Measurements from ENCODE around the gene CDKAL1. TPM values are rescaled to one million over a fixed set of nuclear protein-coding genes. Genes with fewer than 3 reads are reported as not detected.
"Not testable (repeated sequence)": the region's sequence is repeated elsewhere in the genome, so short reads cannot be mapped to it uniquely, and the experiment has no call there.

CDKAL1 gene
- total RNA-seq, 3 donors from 2014 or later, result 13.0 to 27.2 (median 18.0) TPM

DNA sequence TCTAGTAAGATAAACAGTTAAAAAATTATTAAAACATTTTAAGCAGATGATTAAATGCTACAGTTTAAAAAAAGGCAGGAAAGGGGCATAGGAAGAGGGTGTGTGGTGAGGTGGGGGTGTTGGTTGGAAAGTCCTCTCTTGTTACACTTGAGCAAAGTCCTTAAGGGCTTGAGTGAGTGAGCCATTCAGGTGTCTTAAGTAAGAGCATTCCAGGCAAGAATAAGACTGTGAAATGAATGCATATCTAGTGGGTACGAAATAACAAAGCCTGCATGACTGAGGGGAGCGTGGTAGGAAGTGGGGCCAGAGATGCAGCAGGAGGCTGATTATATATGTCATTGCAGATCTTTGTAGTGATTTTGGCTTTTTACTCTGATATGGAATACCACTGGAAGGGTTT is 5.1 kb downstream of the CDKAL1 start:
- DNase-seq (ENCODE audit: low spot score in 2 of 2), result no peak
- Histone ChIP-seq H3K4me1 (peaks cover 0 to 4% of the 10 kb centered on the region in 2 donors), H3K27ac (no peak overlapping the region), H3K27me3 (no peaks in the 10 kb centered on the region), H3K36me3 (no peaks in the 10 kb centered on the region), H3K4me3 (no peak overlapping the region), H3K9me3 (no peaks in the 10 kb centered on the region)
- TF ChIP-seq POLR2AphosphoS5 (IDR thresholded peaks at IDR 0.05), result no peak
- TF ChIP-seq, protein P1, sequence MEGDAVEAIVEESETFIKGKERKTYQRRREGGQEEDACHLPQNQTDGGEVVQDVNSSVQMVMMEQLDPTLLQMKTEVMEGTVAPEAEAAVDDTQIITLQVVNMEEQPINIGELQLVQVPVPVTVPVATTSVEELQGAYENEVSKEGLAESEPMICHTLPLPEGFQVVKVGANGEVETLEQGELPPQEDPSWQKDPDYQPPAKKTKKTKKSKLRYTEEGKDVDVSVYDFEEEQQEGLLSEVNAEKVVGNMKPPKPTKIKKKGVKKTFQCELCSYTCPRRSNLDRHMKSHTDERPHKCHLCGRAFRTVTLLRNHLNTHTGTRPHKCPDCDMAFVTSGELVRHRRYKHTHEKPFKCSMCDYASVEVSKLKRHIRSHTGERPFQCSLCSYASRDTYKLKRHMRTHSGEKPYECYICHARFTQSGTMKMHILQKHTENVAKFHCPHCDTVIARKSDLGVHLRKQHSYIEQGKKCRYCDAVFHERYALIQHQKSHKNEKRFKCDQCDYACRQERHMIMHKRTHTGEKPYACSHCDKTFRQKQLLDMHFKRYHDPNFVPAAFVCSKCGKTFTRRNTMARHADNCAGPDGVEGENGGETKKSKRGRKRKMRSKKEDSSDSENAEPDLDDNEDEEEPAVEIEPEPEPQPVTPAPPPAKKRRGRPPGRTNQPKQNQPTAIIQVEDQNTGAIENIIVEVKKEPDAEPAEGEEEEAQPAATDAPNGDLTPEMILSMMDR (IDR thresholded peaks at IDR 0.05), result no peak
- TF ChIP-seq POLR2A (IDR thresholded peaks at IDR 0.05), result no peak
- intact Hi-C loops (cut with DNase I; ENCODE audit: low total_unique reads), result no loop called here

DNA sequence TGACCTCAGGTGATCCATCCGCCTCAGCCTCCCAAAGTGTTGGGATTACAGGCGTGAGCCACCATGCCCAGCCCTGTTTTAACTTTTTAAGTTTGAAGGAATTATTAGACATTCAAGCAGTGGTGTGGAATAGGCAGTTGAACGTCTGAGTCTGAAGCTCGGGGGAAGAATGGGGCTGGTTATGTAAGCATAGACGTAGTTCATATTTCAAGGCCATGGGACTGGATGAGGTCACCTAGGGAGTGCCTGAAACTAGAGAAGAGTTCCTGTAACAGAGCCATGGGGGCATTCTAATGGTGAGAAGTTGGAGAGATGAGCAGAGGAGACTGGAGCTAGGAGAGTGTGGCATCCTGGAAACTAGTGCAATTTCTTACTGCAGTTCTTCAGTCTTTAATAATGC is 6.4 kb downstream of the CDKAL1 start:
- Histone ChIP-seq H3K9me3 (no peaks in the 10 kb centered on the region), H3K4me1 (peaks cover 0 to 4% of the 10 kb centered on the region in 2 donors)
- no peak for TF ChIP-seq POLR2AphosphoS5 (IDR thresholded peaks at IDR 0.05)
- no peak for TF ChIP-seq POLR2A (IDR thresholded peaks at IDR 0.05)
- TF ChIP-seq, protein P1 (IDR thresholded peaks at IDR 0.05), result no peak

GRCh38 chr6:20541382-20541781 is 7.1 kb downstream of the CDKAL1 start:
- DNase-seq (ENCODE audit: low spot score in 2 of 2), result no peak
- no peak overlapping the region for H3K27ac ChIP-seq
- no peaks in the 10 kb centered on the region for H3K9me3 ChIP-seq
- H3K27me3 ChIP-seq, result no peaks in the 10 kb centered on the region
- TF ChIP-seq POLR2AphosphoS5 (IDR thresholded peaks at IDR 0.05), result no peak
- TF ChIP-seq POLR2A (IDR thresholded peaks at IDR 0.05), result no peak
- TF ChIP-seq, protein P1 (IDR thresholded peaks at IDR 0.05), result no peak
- intact Hi-C loops (cut with DNase I; ENCODE audit: low total_unique reads), result no loop called here
- no peaks in the 10 kb centered on the region for H3K36me3 ChIP-seq
- peaks cover 0 to 4% of the 10 kb centered on the region in 2 donors for H3K4me1 ChIP-seq
- no peak overlapping the region for H3K4me3 ChIP-seq

More for the DNA sequence above, 6.4 kb downstream of the CDKAL1 start:
- DNase-seq (ENCODE audit: low spot score in 2 of 2), result no peak
- H3K27ac ChIP-seq, result no peak overlapping the region
- H3K27me3 ChIP-seq, result no peaks in the 10 kb centered on the region
- intact Hi-C loops (cut with DNase I; ENCODE audit: low total_unique reads), result no loop called here
- no peak overlapping the region for H3K4me3 ChIP-seq
- no peaks in the 10 kb centered on the region for H3K36me3 ChIP-seq

DNA sequence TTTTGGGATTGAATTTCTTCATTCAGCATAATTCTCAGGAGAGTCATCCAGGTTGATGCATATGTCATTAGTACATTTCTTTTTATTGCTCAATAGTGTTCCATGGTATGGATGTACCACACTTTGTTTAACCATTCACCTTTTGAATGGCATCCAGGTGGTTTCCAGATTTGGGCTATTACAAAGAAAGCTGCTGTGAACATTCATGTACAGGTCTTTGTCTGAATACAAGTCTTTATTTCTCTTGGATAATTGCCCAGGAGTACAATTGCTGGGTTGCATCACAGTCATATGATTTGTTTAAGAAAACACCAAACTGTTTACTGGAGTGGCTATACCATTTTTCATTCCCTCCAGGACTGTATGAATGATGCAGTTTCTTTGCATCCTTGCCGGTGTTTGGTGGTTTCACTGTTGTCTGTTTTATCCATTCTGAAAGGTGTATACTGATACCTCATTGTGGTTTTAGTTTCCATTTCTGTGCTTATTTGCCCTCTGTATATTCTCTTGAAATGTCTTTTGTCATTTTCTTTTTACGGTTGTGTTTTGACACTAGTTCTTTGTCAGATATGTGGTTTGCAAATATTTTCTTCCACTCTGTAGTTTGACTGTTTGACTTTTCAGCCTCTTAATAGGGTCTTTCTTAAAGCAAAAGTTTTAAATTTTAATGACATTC is 8.8 kb downstream of the CDKAL1 start:
- TF ChIP-seq, protein P1 (IDR thresholded peaks at IDR 0.05), result no peak
- no peak for TF ChIP-seq POLR2A (IDR thresholded peaks at IDR 0.05)
- no peak for TF ChIP-seq POLR2AphosphoS5 (IDR thresholded peaks at IDR 0.05)
- H3K4me3 ChIP-seq, result no peak overlapping the region
- no peaks in the 10 kb centered on the region for H3K27me3 ChIP-seq
- H3K9me3 ChIP-seq, result no peaks in the 10 kb centered on the region
- peaks cover 6% of the 10 kb centered on the region for H3K36me3 ChIP-seq
- DNase-seq (ENCODE audit: low spot score in 2 of 2), result no peak
- intact Hi-C loops (cut with DNase I; ENCODE audit: low total_unique reads), result no loop called here
- H3K27ac ChIP-seq, result no peak overlapping the region
- peaks cover 0 to 4% of the 10 kb centered on the region in 2 donors for H3K4me1 ChIP-seq

- DNase-seq (ENCODE audit: low spot score in 2 of 2), result no peak
- Histone ChIP-seq H3K4me1 (no peaks in the 10 kb centered on the region), H3K27ac (no peak overlapping the region), H3K4me3 (no peak overlapping the region), H3K36me3 (peaks cover 6% of the 10 kb centered on the region), H3K27me3 (no peaks in the 10 kb centered on the region), H3K9me3 (no peaks in the 10 kb centered on the region)
- TF ChIP-seq POLR2AphosphoS5 (IDR thresholded peaks at IDR 0.05) (no peak), POLR2A (IDR thresholded peaks at IDR 0.05) (no peak)
- TF ChIP-seq, protein P1 (IDR thresholded peaks at IDR 0.05), result no peak
- intact Hi-C loops (cut with DNase I; ENCODE audit: low total_unique reads), result no loop called here
These were observed 14.0 kb downstream of the CDKAL1 start for GRCh38 chr6:20548264-20548663.

DNA sequence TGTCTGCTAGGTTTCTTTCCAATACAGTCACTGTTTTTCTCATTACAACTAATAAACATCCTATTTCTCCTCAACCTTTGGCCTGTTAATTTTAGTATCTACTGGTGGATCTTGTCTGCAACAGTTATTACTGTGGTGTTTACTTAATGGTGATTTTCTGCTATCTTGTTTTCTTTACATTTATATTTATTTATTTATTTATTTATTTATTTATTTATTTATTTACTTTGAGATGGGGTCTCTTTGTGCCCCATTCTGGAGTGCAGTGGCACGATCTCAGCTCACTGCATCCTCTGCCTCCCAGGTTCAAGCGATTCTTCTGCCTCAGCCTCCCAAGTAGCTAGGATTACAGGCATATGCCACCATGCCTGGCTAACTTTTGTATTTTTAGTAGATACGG is 15.1 kb downstream of the CDKAL1 start:
- H3K9me3 ChIP-seq; DNase-seq (ENCODE audit: low spot score in 2 of 2); H3K4me3 ChIP-seq; H3K27ac ChIP-seq; intact Hi-C loops (cut with DNase I; ENCODE audit: low total_unique reads); H3K27me3 ChIP-seq; H3K36me3 ChIP-seq; H3K4me1 ChIP-seq: not testable (repeated sequence)
